Measurements from ENCODE around the gene IQGAP3. TPM values are rescaled to one million over a fixed set of nuclear protein-coding genes. Genes with fewer than 3 reads are reported as not detected.

IQGAP3 gene
- total RNA-seq, 4 donors from 2014 or later: 0.09 to 13.2 TPM; not detected in 2

GRCh38 chr1:156492591-156493080 is 79.7 kb downstream of the IQGAP3 start:
- no peaks in the 10 kb centered on the region for H3K9me3 ChIP-seq
- DNase-seq: no peak
- H3K27ac ChIP-seq: peak overlapping the region; percentile 77 to 100
- H3K4me1 ChIP-seq: peaks cover 24 to 61% of the 10 kb centered on the region in 2 donors
- no peaks in the 10 kb centered on the region for H3K36me3 ChIP-seq
- no peak for TF ChIP-seq POLR2A (IDR thresholded peaks at IDR 0.05)
- TF ChIP-seq CTCF (IDR thresholded peaks at IDR 0.05): no peak
- intact Hi-C loops (cut with DNase I; ENCODE audit: low total_unique reads): no loop called here
- no peaks in the 10 kb centered on the region for H3K27me3 ChIP-seq
- no peak overlapping the region for H3K4me3 ChIP-seq

- TF ChIP-seq POLR2A (IDR thresholded peaks at IDR 0.05) (no peak), CTCF (IDR thresholded peaks at IDR 0.05) (no peak)
Observed at GRCh38 chr1:156492013-156492590, 80.3 kb downstream of the IQGAP3 start.

GRCh38 chr1:156491151-156491949 is 81.0 kb downstream of the IQGAP3 start:
- no peak for DNase-seq
- peak overlapping the region in 1 of 2 donors; percentile 15 for H3K4me3 ChIP-seq
- H3K36me3 ChIP-seq: no peaks in the 10 kb centered on the region
- H3K9me3 ChIP-seq: no peaks in the 10 kb centered on the region
- peaks cover 22 to 68% of the 10 kb centered on the region in 2 donors for H3K4me1 ChIP-seq
- intact Hi-C loops (cut with DNase I; ENCODE audit: low total_unique reads): no loop called here
- H3K27me3 ChIP-seq: no peaks in the 10 kb centered on the region
- no peak for TF ChIP-seq CTCF (IDR thresholded peaks at IDR 0.05)
- H3K27ac ChIP-seq: peak overlapping the region; percentile 77 to 100

More at GRCh38 chr1:156492013-156492590, 80.3 kb downstream of the IQGAP3 start:
- no peak overlapping the region for H3K4me3 ChIP-seq
- H3K9me3 ChIP-seq: no peaks in the 10 kb centered on the region
- intact Hi-C loops (cut with DNase I; ENCODE audit: low total_unique reads): no loop called here
- H3K27ac ChIP-seq: peak overlapping the region; percentile 77 to 100
- DNase-seq: no peak
- H3K36me3 ChIP-seq: no peaks in the 10 kb centered on the region
- H3K27me3 ChIP-seq: no peaks in the 10 kb centered on the region
- peaks cover 22 to 62% of the 10 kb centered on the region in 2 donors for H3K4me1 ChIP-seq

- Histone ChIP-seq H3K27me3 (no peaks in the 10 kb centered on the region), H3K4me1 (peaks cover 22 to 68% of the 10 kb centered on the region in 2 donors), H3K36me3 (no peaks in the 10 kb centered on the region), H3K4me3 (peak overlapping the region; percentile 15), H3K27ac (peak overlapping the region; percentile 77 to 100), H3K9me3 (no peaks in the 10 kb centered on the region)
- intact Hi-C loops (cut with DNase I; ENCODE audit: low total_unique reads): no loop called here
- TF ChIP-seq CTCF (IDR thresholded peaks at IDR 0.05): peak in 3 of 4 experiments; percentile 20 to 57 (median 33)
- no peak for TF ChIP-seq POLR2A (IDR thresholded peaks at IDR 0.05)
- peak; percentile 57 to 69 for DNase-seq
Observed at GRCh38 chr1:156490401-156491032, 81.8 kb downstream of the IQGAP3 start.

All from uterus (tissue), 4 donors.